GM12878 (cell line): ENCODE data around the gene MGA.

Source experiments
- CTCF ChIP-seq, 3 experiments: IDR thresholded peaks in 2 of 3; conservative IDR thresholded peaks in 1 of 3; 2 replicates each; pipeline ENCODE4 v1.5.1; 2011; ENCODE audit warnings: low read depth in 3 of 3, low read length in 3 of 3, mild to moderate bottlenecking in 3 of 3, control low read depth in 2 of 3, moderate library complexity in 2 of 3, inconsistent platforms in 1 of 3, mixed read lengths in 1 of 3; ENCODE audit not compliant: control insufficient read depth in 2 of 3, insufficient read depth in 1 of 3; ENCODE audit errors: extremely low read depth in 1 of 3
- EZH2 ChIP-seq: IDR thresholded peaks from 2 replicates; pipeline ENCODE4 v1.6.1; 2012; ENCODE audit warnings: low read depth, mild to moderate bottlenecking, control low read depth, inconsistent platforms, low read length, borderline replicate concordance; ENCODE audit not compliant: control insufficient read depth

- TF ChIP-seq CTCF (IDR thresholded peaks at IDR 0.05 in 2 of 3, conservative IDR thresholded peaks at IDR 0.05 in 1 of 3; ENCODE audit: control insufficient read depth in 2 of 3, extremely low read depth in 1 of 3, insufficient read depth in 1 of 3, low read depth in 3 of 3, low read length in 3 of 3) (no peak), EZH2 (no peak)
These were observed 12.9 kb upstream of the MGA start for GRCh38 chr15:41647262-41647661.
